ENCODE measurements around the gene TPRN.

Gene TPRN

DNA sequence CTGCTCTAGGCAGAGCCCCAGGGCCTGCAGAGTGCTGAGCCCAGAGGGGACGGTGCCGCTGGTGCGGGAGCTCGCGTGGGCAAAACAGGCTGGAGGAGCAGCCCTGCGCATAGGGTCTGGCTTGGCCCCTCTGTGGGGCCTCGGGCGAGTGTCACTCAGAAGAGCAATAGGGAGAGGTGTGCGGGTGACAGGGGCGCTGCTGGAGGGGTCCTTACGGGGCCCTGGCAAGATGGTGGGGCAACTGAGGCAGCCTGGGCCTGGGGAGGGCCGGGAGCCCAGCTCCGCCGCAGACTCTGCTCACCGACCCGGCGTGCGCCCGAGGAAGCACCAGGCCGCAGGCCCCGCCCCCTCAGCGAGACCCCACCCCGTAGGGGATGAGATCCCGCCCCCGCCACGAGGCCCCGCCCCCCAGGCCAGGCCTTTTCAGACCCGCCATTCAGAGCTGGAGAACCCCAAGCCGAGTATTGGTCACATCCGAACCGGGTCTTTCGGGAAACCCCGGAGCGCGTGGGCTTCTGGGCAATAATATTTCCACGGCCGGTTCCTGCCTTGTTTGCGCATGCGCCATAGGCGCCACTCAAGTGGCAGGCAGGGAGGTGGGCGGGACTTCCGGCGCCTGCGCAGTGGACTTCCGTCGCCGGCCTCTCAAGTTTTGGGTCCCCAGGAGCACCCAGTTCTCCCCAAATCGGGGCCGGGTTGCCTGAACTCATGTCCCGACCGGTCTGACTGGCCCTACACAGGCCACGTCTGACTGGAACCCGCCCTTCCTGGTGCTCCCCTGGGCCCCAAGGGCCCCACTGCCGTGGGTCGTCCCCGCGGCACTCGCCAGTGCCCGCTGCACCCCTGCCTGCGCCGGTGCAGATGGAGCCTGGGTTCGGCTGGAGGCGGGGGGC is 22.8 kb upstream of the TPRN start:
- DNase-seq: peak; percentile 99 to 100

DNA sequence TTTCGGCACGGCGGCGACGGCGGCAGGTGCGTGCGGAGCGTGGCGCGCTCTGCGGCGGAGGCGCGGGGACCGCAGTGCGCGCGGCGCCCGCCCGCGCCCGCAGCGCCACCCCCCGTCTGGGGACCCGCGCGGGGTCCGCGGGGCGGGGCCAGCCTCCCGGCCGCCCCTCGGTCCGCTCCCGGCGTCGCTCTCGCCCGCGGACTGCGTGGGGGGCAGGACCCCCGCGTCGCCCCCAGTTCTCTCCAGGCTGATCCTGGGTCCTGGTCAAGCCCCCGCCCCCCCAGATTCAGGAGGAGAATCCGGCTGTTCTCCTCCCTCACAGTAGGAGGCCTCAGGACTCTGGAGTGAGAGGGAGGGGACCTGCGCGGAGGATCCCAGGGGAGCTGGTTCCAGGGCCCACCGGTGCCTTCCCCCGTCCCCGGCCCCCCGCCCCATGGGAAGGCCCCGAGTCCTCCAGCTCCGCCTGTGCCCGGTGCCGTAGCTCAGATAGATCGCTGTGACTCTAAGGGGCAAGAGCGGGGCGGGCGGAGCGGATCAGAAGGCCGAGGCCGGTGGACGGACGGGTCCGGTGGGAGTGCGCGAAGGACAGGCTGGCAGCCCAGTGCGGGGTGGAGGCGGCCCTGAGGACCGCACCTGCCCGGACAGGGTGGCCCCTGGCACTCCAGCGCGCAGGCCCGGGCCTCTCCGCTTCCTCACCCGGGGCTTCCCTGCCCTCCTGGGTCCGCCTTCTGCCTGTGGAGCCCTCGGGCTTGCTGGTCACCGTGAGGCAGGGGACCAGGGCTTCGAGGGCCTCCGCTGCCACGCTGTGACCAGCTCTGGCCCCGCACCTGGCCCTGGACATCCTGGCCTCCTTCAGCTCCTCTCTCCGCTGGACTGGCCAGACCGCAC is 21.9 kb upstream of the TPRN start, which contains the start of gene RNF208:
TSS of gene RNF208 (minus strand) at position 51 of the 888 bp plus-strand sequence. CDS start 1,028 bp downstream, outside the sequence.
- peak in 1 of 2 donors; percentile 8 for DNase-seq

DNA sequence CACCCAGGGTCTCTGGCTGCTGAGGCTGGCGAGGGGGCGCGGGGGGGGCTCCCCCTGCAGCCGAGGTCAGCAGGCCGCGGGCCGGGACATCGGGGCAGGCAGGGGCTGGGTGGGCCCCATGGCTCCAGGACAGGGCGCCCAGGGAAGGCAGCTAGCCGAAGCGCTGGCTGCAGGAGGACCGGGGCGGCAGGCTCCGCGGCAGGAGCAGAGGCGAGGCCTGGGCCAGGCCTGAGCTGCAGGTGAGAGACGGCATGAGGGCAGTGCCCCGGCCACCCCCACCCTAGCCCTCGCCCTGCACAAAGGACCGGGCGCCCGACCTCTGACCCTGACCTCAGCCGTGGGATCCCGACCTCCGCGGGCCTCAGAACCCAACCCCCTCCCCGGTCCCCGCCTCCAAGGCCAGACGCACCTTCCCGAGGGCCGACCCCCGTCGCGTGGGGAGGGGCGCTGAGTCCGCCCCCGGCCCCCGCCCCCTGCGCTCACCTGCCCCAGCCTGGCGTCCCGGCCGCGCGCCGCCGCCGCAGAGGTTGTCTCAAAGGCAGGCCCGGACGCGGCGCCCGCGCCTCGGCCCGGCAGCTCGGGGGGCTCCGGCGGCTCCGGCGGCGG is 21.1 kb upstream of the TPRN start:
- DNase-seq: peak in 1 of 2 donors; percentile 17

DNA sequence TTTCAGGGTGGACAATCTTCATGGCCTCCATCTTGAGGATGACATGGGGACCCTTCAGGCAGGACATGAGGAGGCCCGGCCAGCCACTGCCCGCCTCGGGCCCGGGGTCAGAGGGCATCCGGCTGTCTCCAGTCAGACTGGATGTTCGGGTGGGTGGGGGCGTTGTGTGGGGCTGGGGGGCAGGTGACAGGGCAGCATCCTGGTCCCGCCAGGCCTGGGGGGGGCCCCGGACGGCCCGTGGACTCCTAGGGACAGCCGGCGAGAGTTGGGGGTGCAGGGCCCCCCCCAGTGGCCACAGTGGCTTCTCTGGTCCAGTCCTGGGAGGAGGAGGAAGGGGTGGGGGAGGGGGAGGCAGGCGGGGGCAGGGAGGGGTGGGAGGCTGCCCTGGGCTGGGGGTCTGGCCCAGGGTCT is 20.6 kb upstream of the TPRN start:
- DNase-seq: no peak

DNA sequence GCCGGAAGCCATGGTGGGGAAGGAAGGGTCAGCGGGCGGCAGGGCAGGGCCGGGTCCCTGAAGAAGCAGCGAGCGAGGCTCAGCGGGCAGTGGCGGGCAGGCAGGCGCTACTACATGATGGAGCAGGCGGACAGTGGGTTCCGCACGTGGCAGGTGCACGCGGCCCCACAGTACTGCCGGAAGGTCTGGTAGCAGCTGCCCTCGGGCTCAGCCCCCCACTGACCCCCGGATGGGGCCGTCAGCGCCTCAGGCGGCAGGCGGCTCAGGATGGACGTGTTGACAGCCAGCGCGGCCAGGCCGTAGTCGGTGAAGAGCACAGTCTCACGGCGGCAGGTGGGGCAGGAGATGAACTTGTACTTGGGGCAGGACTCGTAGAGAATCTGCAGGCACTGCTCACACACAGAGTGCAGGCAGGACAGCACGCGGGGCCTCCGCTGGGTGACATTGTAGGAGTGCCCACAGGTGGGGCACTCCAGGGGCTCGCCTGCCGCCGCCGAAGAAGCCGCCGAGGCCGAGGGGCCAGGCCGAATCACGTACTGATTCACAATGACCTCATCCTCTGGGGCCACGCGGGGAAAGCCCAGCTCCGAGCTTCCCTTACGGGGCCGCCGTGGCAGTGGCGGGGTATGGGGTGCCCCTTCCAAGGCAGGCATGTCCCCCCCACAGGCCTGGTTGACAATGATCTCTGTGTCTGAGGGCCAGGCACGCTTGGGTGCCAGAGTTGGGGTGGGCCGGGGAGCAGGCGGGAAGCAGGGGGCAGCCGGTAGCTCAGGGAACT is 20.0 kb upstream of the TPRN start:
- no peak for DNase-seq

DNA sequence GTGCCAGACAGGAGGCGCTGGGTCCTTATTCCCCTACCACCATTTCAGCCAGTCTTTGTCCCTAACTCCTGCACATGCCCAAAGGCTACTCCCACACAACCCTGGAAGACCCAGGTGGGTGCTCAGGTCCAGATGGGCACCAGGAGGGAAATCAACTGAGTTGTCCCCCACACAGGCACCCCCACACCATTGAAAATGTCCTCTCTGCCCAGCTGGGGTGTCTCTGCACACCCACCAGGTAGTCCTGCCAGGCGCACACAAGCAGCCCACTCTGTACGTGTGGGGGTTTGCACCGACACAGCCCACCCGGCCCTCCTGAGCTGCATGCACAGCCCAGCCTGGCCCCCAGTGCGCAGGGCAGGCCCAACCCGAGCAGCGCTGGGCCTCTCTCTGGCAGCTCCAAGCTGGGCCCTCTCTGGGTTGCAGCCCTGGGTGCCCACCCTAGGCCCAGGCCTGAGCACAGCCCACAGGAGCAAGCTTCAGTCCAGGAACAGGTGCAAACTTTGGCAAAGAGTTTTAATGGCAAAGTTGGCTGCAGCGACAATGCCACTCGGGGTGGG is 19.3 kb upstream of the TPRN start:
- no peak for DNase-seq

DNA sequence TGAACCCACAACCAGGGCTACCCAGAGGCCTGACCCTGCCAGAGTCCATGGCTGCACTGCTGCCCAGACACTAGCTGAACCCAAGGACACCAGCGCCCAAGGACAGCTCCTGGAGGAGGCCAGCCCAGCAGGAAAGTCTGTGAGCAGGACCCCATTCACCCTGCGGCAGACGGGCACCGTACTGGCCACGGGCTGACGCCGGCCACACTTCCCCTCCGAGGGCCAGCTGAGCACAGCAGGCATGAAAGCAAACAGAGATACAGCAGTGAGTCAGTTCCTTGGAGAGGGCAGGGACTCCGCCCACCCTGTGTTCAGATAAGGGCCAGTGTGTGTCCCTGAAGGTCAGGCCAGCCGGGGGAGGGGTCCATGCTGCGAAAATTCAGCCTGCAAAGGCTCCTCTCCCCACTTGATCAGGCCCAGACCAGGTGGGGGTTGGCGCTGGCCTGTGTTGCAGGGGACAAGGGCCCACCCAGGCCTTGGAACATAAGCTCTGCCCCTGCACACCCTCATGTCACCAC is 18.3 kb upstream of the TPRN start:
- DNase-seq: no peak

DNA sequence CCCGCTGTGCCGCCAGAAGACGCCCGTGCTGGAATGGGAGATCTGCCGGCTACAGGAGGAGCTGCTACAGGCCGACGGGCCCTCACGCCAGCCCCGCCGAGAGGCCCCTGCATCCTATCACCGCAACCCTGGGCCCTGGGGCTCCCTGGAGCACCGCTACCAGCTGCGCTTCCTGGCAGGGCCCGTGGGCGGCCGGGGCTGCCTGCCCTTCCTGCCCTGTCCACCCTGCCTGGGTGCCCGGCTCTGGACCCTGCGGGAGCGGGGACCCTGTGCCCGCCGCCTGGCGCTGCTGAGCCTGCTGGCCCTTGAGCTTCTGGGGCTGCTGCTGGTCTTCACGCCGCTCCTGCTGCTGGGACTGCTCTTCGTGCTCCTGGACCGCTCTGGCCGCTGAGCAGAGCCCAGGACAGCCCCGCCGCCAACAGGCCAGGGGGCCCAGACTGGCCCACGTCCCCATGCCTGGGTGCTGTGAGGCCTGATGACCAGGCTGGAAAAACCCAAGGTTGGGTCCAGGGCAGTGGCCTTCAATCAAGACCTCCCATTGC is 17.7 kb upstream of the TPRN start:
- DNase-seq: no peak

DNA sequence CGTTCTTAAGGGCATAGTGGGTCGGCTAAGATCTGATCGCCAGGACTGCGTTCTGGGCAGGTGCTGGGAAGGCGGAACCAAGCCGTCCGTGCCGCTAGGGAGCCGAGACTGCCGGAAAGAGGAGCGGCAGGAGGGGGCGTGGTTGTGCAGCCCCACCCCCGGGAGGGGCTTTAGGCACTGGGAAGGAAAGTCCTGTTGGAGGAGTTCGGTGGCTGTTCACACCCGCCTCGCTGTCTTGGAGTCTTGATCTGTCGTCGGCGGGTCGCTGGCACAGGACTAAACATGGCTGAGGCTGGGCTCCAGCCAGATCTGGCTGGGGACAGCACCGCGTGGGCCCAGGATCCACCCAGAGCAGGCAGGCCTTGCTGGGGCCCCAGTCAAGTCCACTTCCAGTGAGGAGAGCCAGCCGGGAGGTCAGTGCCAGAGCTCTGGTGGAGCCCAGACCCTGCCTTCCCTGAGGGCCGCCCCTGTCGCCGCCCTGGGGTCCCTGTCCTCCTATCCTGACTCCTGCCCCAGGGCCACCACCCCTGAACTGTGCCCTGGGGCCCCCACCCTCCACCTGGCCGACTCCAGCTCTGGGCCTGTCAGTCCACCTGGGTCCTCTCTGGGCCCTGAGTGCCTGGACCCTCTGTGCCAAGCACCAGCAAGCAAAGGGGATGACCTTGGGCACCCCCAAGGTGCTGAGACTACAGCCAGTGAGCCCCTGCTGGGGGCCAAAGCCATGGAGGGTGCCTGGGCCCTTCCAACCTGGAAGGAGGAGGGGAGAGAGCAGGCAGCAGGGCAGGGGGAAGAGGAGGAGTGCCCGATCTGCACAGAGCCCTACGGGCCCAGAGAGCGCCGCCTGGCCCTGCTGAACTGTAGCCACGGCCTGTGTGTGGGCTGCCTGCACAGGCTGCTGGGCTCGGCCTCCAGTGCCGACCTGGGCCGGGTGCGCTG is 17.0 kb upstream of the TPRN start:
- DNase-seq: no peak

DNA sequence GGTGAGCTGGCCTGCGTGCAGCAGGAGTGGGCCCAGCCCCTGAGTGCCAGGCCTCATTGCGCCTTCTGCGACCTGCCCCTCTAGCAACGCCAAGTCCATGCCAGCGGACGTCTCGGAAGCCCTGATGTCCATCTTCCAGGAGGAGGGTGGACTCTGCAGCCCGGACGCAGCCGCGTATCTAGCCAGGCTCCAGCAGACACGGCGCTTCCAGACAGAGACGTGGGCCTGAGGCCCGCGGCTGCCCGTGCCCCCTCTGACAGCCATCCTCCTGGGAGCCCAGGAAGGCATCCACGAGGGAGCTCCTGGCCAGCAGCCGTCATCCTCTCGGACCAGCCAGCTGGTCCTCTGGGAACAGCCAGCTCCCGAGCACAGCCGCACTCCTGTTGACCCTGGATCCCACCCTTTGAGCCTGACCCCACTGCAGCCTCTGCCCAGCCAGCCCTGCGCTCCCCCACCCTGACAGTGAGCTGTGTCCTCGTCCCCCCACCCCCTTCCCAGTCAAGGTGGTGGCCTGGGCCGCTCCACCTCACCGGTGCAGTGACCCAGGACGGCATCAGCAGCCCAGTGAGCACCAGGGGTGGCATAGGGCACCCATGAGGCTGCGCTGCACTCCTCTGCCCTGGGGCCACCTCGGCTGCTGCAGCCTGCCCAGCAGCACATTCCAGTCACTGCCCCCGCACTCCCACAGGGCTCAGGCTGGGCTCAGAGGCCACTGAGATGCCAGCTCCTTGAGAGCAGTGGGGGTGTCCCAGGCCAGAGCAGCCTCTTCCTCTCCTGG is 15.8 kb upstream of the TPRN start:
- no peak for DNase-seq

DNA sequence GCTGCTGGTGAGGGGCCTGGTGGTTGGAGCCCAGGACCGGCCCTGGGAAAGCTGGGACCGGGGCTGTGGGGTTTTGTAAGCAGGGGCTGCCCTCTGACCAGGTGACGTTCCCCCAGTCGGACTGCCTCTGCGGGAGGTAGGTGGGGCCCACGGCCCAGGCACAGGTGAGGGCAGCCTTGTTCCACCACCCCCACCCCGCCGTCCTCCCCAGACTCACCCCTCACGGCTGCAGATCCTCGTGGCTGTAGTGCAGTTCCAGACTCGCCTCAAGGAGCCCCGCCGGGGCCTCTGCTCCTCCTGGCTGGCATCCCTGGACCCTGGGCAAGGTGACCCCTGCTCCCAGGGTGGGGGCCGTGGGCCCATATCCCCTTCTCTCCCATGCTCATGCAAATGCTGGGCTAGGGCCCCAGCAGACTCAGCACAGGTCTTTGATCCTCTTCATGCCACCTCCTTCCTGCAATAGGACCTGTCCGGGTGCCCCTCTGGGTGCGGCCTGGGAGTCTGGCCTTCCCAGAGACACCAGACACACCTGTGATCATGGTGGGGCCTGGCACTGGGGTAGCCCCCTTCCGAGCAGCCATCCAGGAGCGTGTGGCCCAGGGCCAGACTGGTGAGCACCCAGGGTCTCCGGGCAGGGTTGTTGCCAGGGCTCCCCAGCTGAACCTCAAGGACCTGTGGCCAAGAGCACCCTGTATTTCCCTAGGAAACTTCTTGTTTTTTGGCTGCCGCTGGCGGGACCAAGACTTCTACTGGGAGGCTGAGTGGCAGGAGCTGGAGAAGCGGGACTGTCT is 14.8 kb upstream of the TPRN start:
- DNase-seq: no peak

DNA sequence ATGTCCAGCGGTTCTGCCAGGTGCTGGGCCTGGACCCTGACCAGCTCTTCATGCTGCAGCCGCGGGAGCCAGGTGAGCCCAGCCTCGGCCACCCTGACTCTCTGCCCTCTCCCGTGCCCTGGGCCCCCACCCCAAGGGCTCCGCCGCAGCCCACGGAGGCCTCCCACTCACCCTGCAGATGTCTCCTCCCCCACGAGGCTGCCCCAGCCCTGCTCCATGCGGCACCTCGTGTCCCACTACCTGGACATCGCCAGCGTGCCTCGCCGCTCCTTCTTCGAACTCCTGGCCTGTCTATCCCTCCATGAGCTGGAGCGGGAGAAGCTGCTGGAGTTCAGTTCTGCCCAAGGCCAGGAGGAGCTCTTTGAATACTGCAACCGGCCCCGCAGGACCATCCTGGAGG is 14.1 kb upstream of the TPRN start:
- no peak for DNase-seq

DNA sequence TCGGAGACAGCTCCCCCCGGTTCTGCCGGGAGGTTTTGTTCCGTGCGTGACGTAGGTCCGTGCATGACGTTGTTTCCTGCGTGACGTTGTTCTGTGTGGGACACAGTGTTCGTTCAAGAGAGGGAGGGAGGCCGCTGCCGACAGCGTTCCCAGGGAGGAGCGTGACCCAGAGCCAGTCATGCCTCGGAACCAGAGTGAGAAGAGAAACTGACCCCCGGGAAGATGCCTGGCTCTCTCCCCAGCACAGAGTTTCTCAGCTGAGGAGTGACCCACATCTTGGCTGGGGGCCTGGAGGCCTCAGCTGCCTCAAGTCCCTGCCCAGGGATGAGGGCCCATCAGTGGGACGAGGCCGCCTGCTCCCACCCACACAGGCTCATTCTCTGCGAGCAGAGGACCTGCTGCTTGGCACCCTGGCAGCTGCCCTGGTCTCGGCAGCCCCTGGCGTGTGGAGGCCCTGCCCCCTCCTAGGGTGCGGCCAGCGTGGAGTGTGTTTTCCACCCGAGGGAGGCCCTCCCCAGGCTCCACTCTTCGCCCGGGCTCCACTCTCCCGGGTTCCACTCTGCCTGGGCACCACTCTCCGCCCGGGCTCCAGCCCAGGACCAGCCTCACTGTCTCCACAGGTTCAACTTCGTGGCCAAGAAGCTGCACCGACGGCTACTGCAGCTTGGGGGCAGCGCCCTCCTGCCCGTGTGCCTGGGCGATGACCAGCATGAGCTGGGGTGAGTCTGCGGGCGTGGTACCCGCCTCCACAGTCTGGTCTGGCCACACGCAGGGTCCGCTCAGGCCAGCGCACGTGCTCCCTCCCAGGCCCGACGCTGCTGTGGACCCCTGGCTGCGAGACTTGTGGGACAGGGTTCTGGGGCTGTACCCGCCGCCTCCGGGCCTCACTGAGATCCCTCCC is 12.9 kb upstream of the TPRN start:
- no peak for DNase-seq

DNA sequence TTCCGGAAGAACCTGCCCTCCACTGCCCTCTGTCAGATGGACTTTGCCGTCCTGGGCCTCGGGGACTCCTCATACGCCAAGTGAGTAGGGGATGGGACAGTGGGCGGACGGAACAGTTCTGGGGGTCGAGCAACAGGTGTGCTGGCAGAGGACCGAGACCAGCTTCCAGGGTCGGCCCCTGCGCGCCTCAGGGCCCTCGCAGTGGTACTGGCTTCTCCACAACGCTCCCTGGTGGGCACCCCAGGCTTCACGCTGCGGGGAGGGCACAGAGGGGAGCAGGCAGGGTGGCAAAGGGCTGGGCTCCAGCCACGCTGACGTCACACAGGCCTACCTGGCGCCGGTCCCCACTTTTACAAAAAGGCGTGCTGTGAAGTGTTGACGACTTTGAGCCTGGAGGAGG is 12.0 kb upstream of the TPRN start:
- DNase-seq: no peak

DNA sequence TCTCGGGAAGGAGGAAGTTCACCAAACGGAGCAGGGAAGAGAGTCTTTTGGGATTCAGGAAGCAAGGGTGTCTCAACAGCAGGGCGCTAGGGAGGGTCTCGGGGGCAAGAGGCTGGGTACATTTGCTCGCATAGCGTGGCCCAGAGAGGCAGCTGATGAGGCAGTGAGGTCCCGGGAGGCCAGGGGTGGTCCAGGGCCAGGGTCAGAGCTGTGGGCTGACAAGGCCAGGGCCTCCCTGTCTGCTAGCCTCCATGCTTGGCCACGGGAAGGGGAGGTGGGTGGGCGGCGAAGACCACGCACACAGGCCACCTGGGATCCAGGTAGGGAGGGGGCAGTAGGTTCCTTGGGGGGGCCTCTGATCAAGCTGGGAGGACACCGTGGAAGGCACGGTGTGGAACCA is 11.0 kb upstream of the TPRN start:
- no peak for DNase-seq

DNA sequence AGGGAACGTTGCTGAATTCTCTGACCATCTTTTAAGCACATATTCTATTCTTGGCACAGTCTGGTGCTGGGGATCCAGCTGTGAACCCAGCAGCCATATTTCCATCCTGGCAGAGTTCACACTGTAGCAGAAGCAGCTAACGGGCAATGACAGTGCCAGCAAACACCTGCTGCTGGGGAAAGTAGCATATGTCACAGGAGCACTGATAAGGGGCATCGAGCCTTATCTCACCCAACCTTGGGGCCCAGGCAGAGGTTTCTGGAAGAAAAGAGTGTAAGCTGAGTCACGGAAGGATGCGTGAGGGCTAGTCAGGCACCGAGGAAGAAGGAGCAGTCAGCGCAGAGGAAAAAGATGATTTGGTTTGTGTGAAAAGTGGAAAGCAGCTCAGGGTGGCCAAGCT is 6.1 kb upstream of the TPRN start:
- DNase-seq: no peak
